ENCODE measurements around the gene COL3A1. TPM values are rescaled to one million over a fixed set of nuclear protein-coding genes. Genes with fewer than 3 reads are reported as not detected.

The COL3A1 gene
- total and polyA plus RNA-seq, 11 donors, result 17.6 to 1,075 (median 97.4) TPM

DNA sequence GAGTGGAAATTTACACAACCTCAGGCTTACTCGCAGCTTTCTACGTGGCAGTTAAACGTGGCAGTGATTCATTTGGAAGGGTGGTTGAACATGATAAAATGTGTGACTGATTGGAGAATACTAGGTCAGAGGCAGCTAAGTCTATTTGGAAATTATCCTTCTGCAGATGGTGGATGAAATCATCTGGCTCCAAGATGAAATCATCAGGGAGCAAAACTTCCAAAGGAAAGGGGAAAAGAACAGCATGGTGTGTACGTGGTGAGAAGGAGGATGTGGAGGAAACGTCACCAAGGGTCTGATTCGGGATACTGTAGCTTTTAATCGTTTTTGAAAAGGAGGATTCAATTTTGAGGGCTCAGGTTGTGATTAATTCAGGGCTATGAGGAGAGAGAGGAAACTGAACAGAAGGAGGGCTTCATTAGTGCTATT is 47.9 kb downstream of the COL3A1 start:
- WGBS, 4 donors, result 54 to 60% (median 56%) methylated on average over 7 of the region's 7 CpGs
- intact Hi-C loops (cut with DNase I), result no loop called here
- no peaks in the 10 kb centered on the region for H3K36me3 ChIP-seq
- TF ChIP-seq, protein P1, sequence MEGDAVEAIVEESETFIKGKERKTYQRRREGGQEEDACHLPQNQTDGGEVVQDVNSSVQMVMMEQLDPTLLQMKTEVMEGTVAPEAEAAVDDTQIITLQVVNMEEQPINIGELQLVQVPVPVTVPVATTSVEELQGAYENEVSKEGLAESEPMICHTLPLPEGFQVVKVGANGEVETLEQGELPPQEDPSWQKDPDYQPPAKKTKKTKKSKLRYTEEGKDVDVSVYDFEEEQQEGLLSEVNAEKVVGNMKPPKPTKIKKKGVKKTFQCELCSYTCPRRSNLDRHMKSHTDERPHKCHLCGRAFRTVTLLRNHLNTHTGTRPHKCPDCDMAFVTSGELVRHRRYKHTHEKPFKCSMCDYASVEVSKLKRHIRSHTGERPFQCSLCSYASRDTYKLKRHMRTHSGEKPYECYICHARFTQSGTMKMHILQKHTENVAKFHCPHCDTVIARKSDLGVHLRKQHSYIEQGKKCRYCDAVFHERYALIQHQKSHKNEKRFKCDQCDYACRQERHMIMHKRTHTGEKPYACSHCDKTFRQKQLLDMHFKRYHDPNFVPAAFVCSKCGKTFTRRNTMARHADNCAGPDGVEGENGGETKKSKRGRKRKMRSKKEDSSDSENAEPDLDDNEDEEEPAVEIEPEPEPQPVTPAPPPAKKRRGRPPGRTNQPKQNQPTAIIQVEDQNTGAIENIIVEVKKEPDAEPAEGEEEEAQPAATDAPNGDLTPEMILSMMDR (IDR thresholded peaks at IDR 0.05), result no peak
- no peak for TF ChIP-seq POLR2A (IDR thresholded peaks at IDR 0.05)
- DNase-seq (peak in 4 of 5 donors; percentile 23 to 45 (median 28)), ATAC-seq (peak; percentile 63 to 87 (median 80))
- no peaks in the 10 kb centered on the region for H3K9me3 ChIP-seq
- H3K27ac ChIP-seq, result peak overlapping the region; percentile 35 to 75 (median 66)
- H3K27me3 ChIP-seq, result no peaks in the 10 kb centered on the region
- H3K4me3 ChIP-seq, result peak overlapping the region in 1 of 12 donors; percentile 6
- peaks cover 0 to 9% (median 0%) of the 10 kb centered on the region in 12 donors for H3K4me1 ChIP-seq

DNA sequence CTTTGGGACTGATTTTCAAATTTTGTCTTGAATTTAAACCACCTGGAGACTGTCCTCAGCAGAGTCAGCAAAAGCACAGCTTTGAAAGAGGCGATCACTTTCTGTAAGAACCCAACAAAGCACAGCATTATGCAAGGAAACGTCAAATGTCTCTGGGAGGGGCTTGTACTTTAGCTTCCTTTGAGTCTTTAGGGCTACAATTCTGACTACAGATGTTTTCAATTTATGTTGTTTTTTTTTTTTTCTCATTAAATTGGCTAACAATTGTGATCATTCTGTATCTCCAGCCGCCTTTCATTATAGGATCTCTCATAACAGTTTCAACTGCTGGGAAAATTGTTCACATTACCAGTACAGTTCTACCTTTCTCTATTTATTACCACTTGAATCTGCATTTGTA is 48.3 kb downstream of the COL3A1 start:
- ATAC-seq, result peak; percentile 60 to 72 (median 64)
- TF ChIP-seq POLR2A (IDR thresholded peaks at IDR 0.05), result no peak
- TF ChIP-seq, protein P1 (IDR thresholded peaks at IDR 0.05), result no peak
- WGBS, 4 donors, result 58 to 77% (median 64%) methylated on average over 3 of the region's 3 CpGs
- H3K9me3 ChIP-seq, result no peaks in the 10 kb centered on the region
- no peak for DNase-seq
- peak overlapping the region; percentile 35 to 75 (median 60) for H3K27ac ChIP-seq
- peak overlapping the region in 1 of 12 donors; percentile 6 for H3K4me3 ChIP-seq
- no peaks in the 10 kb centered on the region for H3K27me3 ChIP-seq
- intact Hi-C loops (cut with DNase I), result no loop called here
- H3K4me1 ChIP-seq, result peaks cover 0 to 9% (median 0%) of the 10 kb centered on the region in 12 donors
- no peaks in the 10 kb centered on the region for H3K36me3 ChIP-seq

DNA sequence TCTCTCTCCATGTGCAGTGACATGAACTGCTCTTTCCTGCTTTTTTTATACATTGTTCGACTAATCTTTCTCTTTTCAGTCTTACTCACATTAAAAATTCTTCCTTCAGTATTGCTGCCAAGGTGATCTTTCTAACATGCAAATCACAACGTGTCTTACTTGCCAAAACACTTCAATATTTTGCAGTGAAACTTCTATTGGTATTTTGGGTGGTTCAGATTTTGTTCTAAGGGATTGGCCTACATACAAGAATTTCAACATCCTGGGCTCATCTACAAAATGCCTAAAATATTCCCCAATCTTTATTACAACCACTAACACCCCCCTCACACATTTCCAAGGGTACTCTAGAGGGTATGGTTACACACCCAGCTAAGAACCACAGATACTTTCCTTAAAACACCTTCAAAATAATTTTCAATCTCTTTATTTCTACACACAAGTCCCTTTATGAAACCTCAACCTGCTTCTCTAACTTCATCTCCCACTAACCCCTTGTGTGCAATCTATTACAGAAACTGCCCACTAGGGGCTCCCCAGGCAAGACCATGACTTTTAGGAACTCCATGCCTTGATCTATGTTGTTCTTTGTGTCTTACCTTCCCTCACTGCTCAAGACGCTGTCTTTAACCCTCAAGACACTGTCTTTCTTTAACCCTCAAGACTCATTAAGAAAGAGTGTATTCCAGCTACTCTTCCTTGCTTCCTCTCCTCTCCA is 50.9 kb downstream of the COL3A1 start:
- TF ChIP-seq, protein P1 (IDR thresholded peaks at IDR 0.05), result peak in 4 of 12 donors; percentile 16 to 32 (median 26)
- TF ChIP-seq POLR2A (IDR thresholded peaks at IDR 0.05), result no peak
- Histone ChIP-seq H3K9me3 (peaks cover 0 to 2% (median 0%) of the 10 kb centered on the region in 12 donors), H3K4me1 (peaks cover 0 to 9% (median 0%) of the 10 kb centered on the region in 12 donors), H3K4me3 (no peak overlapping the region), H3K27me3 (no peaks in the 10 kb centered on the region), H3K27ac (peak overlapping the region in 1 of 12 donors; percentile 19), H3K36me3 (no peaks in the 10 kb centered on the region)
- WGBS, 4 donors, result 50 to 62% (median 54%) methylated on average over 3 of the region's 3 CpGs
- DNase-seq (no peak), ATAC-seq (no peak)
- intact Hi-C loops (cut with DNase I), result no loop called here

DNA sequence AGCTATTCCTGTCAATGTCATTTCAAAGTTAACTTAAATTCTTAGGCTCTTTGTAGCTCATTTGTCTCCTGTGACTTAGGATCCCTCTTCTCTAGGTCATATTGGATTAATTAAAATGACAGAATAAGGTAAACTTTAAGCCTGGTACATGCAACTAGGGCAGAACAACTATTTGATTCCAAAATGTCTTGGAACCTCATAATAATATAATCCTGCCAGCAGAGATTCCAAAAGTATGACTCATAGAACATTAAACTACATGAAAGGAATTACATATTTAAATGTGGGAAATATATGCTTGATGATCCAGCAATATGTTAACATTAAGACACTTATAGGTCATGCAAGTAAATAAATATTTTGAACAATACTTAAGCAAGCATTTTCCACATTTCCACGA is 63.3 kb downstream of the COL3A1 start:
- intact Hi-C loops (cut with DNase I), result no loop called here
- peaks cover 0 to 92% (median 11%) of the 10 kb centered on the region in 9 donors for H3K36me3 ChIP-seq
- no peaks in the 10 kb centered on the region for H3K27me3 ChIP-seq
- 90 to 99% (median 95%) methylated on average over 1 of the region's 1 CpG for WGBS, 4 donors
- no peak overlapping the region for H3K4me3 ChIP-seq
- H3K27ac ChIP-seq, result no peak overlapping the region
- no peaks in the 10 kb centered on the region for H3K4me1 ChIP-seq
- DNase-seq, result no peak
- no peak for ATAC-seq
- TF ChIP-seq, protein P1 (IDR thresholded peaks at IDR 0.05), result no peak
- no peak for TF ChIP-seq POLR2A (IDR thresholded peaks at IDR 0.05)
- H3K9me3 ChIP-seq, result no peaks in the 10 kb centered on the region
